ENCODE results near the gene SHANK3.

The SHANK3 gene

GRCh38 chr22:50715250-50715649 lies 42.6 kb downstream of the SHANK3 start:
- DNase-seq (ENCODE audit: low read depth) = no peak
- TF ChIP-seq CTCF (IDR thresholded peaks at IDR 0.05; ENCODE audit: control insufficient read depth, extremely low read depth, insufficient read depth) = no peak

GRCh38 chr22:50715776-50716175 lies 43.2 kb downstream of the SHANK3 start:
- no peak for TF ChIP-seq CTCF (IDR thresholded peaks at IDR 0.05; ENCODE audit: control insufficient read depth, extremely low read depth, insufficient read depth)
- H3K4me3 ChIP-seq (ENCODE audit: low read depth, low read length) = no peak overlapping the region
- no peak for DNase-seq (ENCODE audit: low read depth)

More at GRCh38 chr22:50715250-50715649, 42.6 kb downstream of the SHANK3 start:
- no peak overlapping the region for H3K4me3 ChIP-seq (ENCODE audit: low read depth, low read length)

- H3K4me3 ChIP-seq (ENCODE audit: low read depth, low read length) = no peak overlapping the region
- DNase-seq (ENCODE audit: low read depth) = no peak
- no peak for TF ChIP-seq CTCF (IDR thresholded peaks at IDR 0.05; ENCODE audit: control insufficient read depth, extremely low read depth, insufficient read depth)
Measured at GRCh38 chr22:50716290-50717024, 43.8 kb downstream of the SHANK3 start.

- H3K4me3 ChIP-seq (ENCODE audit: low read depth, low read length) = no peak overlapping the region
- DNase-seq (ENCODE audit: low read depth) = no peak
- TF ChIP-seq CTCF (IDR thresholded peaks at IDR 0.05; ENCODE audit: control insufficient read depth, extremely low read depth, insufficient read depth) = no peak
Measured at GRCh38 chr22:50717709-50718351, 45.2 kb downstream of the SHANK3 start.

- no peak for TF ChIP-seq CTCF (IDR thresholded peaks at IDR 0.05; ENCODE audit: control insufficient read depth, extremely low read depth, insufficient read depth)
- DNase-seq (ENCODE audit: low read depth) = no peak
- H3K4me3 ChIP-seq (ENCODE audit: low read depth, low read length) = no peak overlapping the region
Measured at GRCh38 chr22:50718352-50718709, 45.7 kb downstream of the SHANK3 start.

- DNase-seq (ENCODE audit: low read depth) = no peak
- no peak for TF ChIP-seq CTCF (IDR thresholded peaks at IDR 0.05; ENCODE audit: control insufficient read depth, extremely low read depth, insufficient read depth)
- no peak overlapping the region for H3K4me3 ChIP-seq (ENCODE audit: low read depth, low read length)
Measured at GRCh38 chr22:50719814-50720300, 47.2 kb downstream of the SHANK3 start.

Data from LNCaP clone FGC (cell line).